Endothelial cell (in vitro differentiated cells): ENCODE results near the gene SWAP70. TPM values are rescaled to one million over a fixed set of nuclear protein-coding genes. Genes with fewer than 3 reads are reported as not detected.

Source experiments
- DNase-seq: peaks from one replicate; pipeline ENCODE4 v3.0.0; 2021; ENCODE audit warnings: low spot score
- H3K27ac Mint-ChIP-seq: one replicate; pipeline ENCODE4 v1.8.0; 2021; ENCODE audit warnings: mixed read lengths, inconsistent platforms; ENCODE audit not compliant: unreplicated experiment
- H3K27me3 Mint-ChIP-seq: one replicate; pipeline ENCODE4 v1.8.0; 2021; ENCODE audit warnings: mild to moderate bottlenecking, moderate library complexity, mixed read lengths, inconsistent platforms; ENCODE audit not compliant: unreplicated experiment
- H3K36me3 Mint-ChIP-seq: one replicate; pipeline ENCODE4 v1.8.0; 2021; ENCODE audit warnings: mild to moderate bottlenecking, low read depth, mixed read lengths, inconsistent platforms; ENCODE audit not compliant: unreplicated experiment
- H3K4me1 Mint-ChIP-seq: one replicate; pipeline ENCODE4 v1.8.0; 2021; ENCODE audit warnings: mild to moderate bottlenecking, mixed read lengths, inconsistent platforms; ENCODE audit not compliant: unreplicated experiment
- H3K4me3 Mint-ChIP-seq: one replicate; pipeline ENCODE4 v1.8.0; 2021; ENCODE audit warnings: mild to moderate bottlenecking, mixed read lengths, inconsistent platforms; ENCODE audit not compliant: unreplicated experiment
- H3K9me3 Mint-ChIP-seq: one replicate; pipeline ENCODE4 v1.8.0; 2021; ENCODE audit warnings: mixed read lengths, inconsistent platforms; ENCODE audit not compliant: unreplicated experiment
- CTCF ChIP-seq: fragments of 200-600 bp; sonication (generic); IDR thresholded peaks from one replicate; pipeline ENCODE4 v1.5.0; 2021; ENCODE audit warnings: antibody characterized with exemption; ENCODE audit not compliant: unreplicated experiment
- total RNA-seq: library from RNA; stranded (reverse); fragmentation: NEBNext Ultra II Directional; extraction: Animal tissue kit (Norgen Biotek cat#: 25700); gene quantifications from one replicate; pipeline ENCODE4 v1.2.1, GENCODE V29; 2021; ENCODE audit not compliant: unreplicated experiment

The SWAP70 gene
- total RNA-seq, 1 donor from 2014 or later: 36.0 TPM

GRCh38 chr11:9657531-9657930, 6.3 kb upstream of the SWAP70 start:
- Mint-ChIP-seq H3K4me1 (peaks cover 6% of the 10 kb centered on the region), H3K27me3 (peaks cover 9% of the 10 kb centered on the region), H3K36me3 (no peaks in the 10 kb centered on the region), H3K27ac (no peak overlapping the region), H3K4me3 (no peak overlapping the region), H3K9me3 (no peaks in the 10 kb centered on the region)
- no peak for TF ChIP-seq CTCF
- no peak for DNase-seq

GRCh38 chr11:9660886-9661285, 3.0 kb upstream of the SWAP70 start:
- no peak overlapping the region for H3K27ac Mint-ChIP-seq
- H3K4me3 Mint-ChIP-seq: no peak overlapping the region
- H3K36me3 Mint-ChIP-seq: peaks cover 5% of the 10 kb centered on the region
- H3K4me1 Mint-ChIP-seq: peaks cover 14% of the 10 kb centered on the region
- H3K27me3 Mint-ChIP-seq: peaks cover 5% of the 10 kb centered on the region
- no peak for DNase-seq
- TF ChIP-seq CTCF: no peak
- no peaks in the 10 kb centered on the region for H3K9me3 Mint-ChIP-seq

GRCh38 chr11:9662273-9662672, 1.6 kb upstream of the SWAP70 start:
- Mint-ChIP-seq H3K4me3 (peak overlapping the region; percentile 66), H3K27me3 (peaks cover 6% of the 10 kb centered on the region), H3K4me1 (peaks cover 18% of the 10 kb centered on the region), H3K36me3 (peaks cover 8% of the 10 kb centered on the region), H3K27ac (no peak overlapping the region), H3K9me3 (no peaks in the 10 kb centered on the region)
- DNase-seq: no peak
- TF ChIP-seq CTCF: no peak

GRCh38 chr11:9664276-9665171, 647 bp downstream of the SWAP70 start:
- TF ChIP-seq CTCF: no peak
- H3K36me3 Mint-ChIP-seq: peaks cover 13% of the 10 kb centered on the region
- no peaks in the 10 kb centered on the region for H3K9me3 Mint-ChIP-seq
- H3K27ac Mint-ChIP-seq: peak overlapping the region; percentile 61
- peak overlapping the region; percentile 95 for H3K4me3 Mint-ChIP-seq
- H3K27me3 Mint-ChIP-seq: peaks cover 4% of the 10 kb centered on the region
- peaks cover 28% of the 10 kb centered on the region for H3K4me1 Mint-ChIP-seq
- DNase-seq: peak; percentile 9

GRCh38 chr11:9665749-9666148, 1.9 kb downstream of the SWAP70 start:
- Mint-ChIP-seq H3K27ac (no peak overlapping the region), H3K9me3 (no peaks in the 10 kb centered on the region), H3K4me1 (peaks cover 28% of the 10 kb centered on the region), H3K27me3 (peaks cover 4% of the 10 kb centered on the region), H3K4me3 (peak overlapping the region; percentile 95), H3K36me3 (peaks cover 13% of the 10 kb centered on the region)
- DNase-seq: no peak
- TF ChIP-seq CTCF: no peak
